AG09319 (cell line): ENCODE measurements around the gene ZNF514.

Source experiments
- DNase-seq: peaks from one replicate; pipeline ENCODE4 v3.0.0-alpha.2; 2010; ENCODE audit warnings: low read depth; ENCODE audit errors: extremely low read depth
- CTCF ChIP-seq: IDR thresholded peaks from 2 replicates; pipeline ENCODE4 v1.5.1; 2011; ENCODE audit warnings: low read depth, mild to moderate bottlenecking, inconsistent platforms, low read length, moderate library complexity

The ZNF514 gene

DNA sequence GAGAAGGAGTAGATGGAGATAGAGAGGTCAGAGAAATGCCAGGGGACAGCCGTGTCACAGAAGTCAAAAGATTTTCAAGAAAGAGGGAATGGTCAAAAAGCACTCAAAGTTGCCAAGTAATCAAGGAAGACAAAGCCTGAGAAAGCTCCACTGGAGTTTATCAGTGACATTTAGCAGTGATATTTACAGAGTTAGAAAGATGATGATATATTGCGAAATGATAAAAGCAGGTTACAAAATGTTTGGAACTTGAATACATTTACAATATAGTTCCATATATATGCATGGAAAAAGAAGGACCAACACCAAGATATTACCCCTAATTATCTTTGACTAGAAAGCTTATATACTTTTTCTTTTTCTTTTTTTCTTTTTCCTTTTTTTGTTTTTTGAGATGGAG lies 26.3 kb upstream of the ZNF514 start:
- DNase-seq: no peak
- no peak for TF ChIP-seq CTCF

DNA sequence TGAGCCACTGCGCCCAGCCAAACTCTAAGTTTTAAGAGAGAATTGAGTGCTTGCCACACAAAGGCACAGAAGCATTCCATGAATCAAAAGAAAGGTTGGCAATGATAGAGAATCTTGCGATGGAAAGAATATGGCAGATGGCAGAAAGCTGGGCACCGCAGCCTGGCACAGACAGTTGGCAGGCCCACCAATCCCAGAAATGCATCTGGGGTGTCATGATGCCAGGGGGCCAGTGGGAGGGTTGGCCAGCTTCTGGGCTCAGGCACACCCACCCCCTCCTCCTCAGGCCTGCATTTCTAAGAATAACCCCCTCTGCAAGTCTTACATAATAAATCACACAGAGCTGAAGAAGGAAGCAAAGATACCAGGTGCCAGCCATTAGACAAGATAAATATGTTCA lies 25.5 kb upstream of the ZNF514 start:
- no peak for DNase-seq
- no peak for TF ChIP-seq CTCF

- TF ChIP-seq CTCF: no peak
- DNase-seq: no peak
Observed at GRCh38 chr2:95181774-95182173, 22.1 kb upstream of the ZNF514 start.

DNA sequence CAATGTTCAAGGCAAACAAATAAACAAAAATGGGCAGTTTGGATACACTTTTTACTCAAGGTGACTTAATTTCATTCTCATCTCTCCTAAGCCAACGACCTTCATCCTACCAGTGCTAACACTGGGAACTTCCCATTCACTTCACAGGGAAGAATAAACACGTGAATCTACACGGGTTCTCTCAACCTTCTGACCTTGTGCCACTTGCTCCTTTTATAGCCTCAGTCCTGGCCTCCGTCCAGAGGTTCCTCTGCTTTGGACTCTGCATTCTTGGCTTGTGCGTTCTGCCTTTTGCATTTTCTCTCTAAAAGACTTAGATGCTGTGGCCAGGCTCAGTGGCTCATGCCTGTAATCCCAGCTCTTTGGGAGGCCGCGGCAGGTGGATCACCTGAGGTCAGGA lies 19.8 kb upstream of the ZNF514 start:
- no peak for DNase-seq
- TF ChIP-seq CTCF: no peak

- DNase-seq: no peak
- no peak for TF ChIP-seq CTCF
Observed at GRCh38 chr2:95174031-95174542, 14.4 kb upstream of the ZNF514 start.

DNA sequence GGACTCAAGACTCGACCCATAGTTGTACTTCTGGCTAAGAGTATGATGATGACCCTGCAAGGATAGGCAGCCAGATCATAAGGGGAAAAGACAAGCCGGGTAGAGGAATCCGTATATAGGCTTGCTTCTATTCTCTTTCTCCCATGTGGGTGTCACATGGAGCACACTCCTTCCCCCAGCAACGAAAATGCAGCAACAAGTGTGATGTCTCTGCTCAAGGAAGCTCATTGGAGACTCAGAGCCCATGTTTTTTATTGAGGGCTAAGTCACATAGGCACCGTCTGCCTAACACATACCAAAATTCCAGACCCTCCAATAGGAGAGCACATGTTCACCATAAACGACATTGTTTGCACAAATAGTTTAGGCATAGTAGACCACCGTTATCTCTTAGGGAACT lies 12.3 kb upstream of the ZNF514 start:
- DNase-seq: no peak
- TF ChIP-seq CTCF: no peak

GRCh38 chr2:95166065-95166763 lies 6.6 kb upstream of the ZNF514 start:
- TF ChIP-seq CTCF: no peak
- DNase-seq: no peak
